GM12801 (cell line): ENCODE results near the gene PRDM1.

Source experiments
- CTCF ChIP-seq: IDR thresholded peaks from one replicate; pipeline ENCODE4 v1.5.1; 2011; ENCODE audit warnings: control low read depth; ENCODE audit not compliant: insufficient read length; ENCODE audit errors: extremely low read depth

PRDM1 gene

GRCh38 chr6:106081715-106082114, 4.4 kb upstream of the PRDM1 start:
- no peak for TF ChIP-seq CTCF

DNA sequence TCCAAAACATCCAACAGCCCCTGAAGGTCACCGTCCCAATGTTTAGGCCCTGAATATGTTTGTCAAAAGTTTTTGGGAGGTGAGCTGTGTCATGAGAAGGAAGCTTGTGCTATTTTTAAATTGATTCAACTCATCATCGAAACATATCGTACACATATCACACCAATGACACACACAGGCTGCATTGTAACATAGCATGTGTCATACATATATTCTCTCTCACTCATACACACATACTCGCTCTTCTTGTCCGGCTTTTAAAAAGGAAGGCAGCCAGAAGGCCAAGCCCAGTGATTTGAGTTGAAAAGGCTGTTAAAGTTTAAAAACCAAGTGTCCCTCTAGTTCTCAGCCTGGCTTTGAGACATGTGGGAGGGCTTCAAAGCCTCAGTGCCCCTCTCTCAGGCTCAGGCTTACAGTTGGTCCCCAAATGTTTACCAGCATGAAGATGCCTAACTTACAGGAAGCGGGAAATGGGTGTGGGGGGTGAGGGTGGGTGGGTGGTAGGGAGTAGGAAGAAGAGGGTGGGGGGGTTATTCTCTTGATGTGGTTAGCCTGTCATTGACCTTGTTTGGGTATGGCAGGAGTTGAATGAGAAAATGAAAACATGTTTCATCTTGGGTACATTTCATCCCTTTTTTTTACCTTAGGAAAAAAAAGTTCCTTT, 3.3 kb upstream of the PRDM1 start:
- TF ChIP-seq CTCF: no peak

- no peak for TF ChIP-seq CTCF
Observed at GRCh38 chr6:106083618-106084017, 2.5 kb upstream of the PRDM1 start.

GRCh38 chr6:106084106-106084988, 1.8 kb upstream of the PRDM1 start:
- TF ChIP-seq CTCF: no peak

DNA sequence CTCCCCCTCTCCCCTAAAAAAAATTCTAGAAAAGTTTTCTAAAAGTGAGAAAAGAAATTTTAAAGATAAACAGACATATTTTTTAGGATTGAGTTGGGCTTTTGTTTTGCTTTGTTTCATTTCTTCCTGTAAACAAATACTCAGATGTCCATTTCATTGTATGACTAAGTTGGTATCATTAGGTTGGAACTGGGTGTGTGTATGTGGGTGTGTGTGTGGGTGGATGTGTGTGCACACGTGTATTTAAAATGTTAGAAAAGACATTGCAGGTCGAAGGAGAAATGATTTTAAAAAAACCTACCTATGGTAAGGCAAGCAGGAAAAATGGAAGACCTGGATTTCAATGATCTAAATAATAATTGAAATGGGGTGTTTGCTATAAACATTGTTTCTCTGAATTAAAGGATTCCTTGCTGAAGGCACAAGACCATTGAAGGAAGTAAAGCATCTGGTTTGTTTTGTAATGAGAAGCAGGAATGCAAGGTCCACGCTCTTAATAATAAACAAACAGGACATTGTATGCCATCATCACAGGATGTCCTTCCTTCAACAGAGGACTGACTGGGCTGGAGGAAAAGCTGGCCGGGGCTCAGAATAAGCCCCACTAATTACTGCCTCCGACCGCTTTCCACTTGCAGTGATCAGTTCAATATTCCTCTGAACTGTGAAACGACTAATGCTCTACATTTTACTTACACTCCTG, 996 bp upstream of the PRDM1 start:
- TF ChIP-seq CTCF: no peak

GRCh38 chr6:106085692-106085983, 498 bp upstream of the PRDM1 start:
- TF ChIP-seq CTCF: no peak

DNA sequence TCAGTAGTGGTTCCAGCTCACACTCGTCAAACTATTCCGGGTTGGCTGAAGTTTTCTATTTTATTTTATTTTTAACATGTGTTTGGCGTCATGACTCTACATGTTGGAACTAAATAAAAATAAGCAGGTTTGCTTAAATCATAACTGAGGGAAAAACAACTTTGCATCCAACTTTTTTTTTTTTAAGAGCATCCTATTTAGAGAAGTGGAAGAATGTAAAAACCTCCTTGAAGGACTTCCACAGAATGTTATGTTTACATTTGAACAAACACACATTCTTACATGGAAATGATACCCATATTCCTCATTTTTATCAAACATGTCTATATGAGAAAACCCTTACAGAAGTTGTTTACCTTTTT, 659 bp downstream of the PRDM1 start:
- TF ChIP-seq CTCF: no peak
